Adipocyte (in vitro differentiated cells): ENCODE results near the gene ATOH8.

ENCODE experiments used
- DNase-seq: peaks from one replicate; pipeline ENCODE4 v3.0.0-alpha.2; 2015; ENCODE audit warnings: low read depth
- H3K27me3 ChIP-seq: replicated peaks from 2 replicates; pipeline ENCODE4 v1.7.0; 2013; ENCODE audit warnings: mild to moderate bottlenecking, low read length, moderate library complexity; ENCODE audit not compliant: control insufficient read depth, insufficient read depth
- H3K36me3 ChIP-seq: 2 replicates; pipeline ENCODE4 v1.7.0; 2013; ENCODE audit warnings: low read length, mild to moderate bottlenecking, moderate library complexity; ENCODE audit not compliant: control insufficient read depth, insufficient read depth, severe bottlenecking
- H3K4me1 ChIP-seq: 2 replicates; pipeline ENCODE4 v1.7.0; 2013; ENCODE audit warnings: mild to moderate bottlenecking, low read length, moderate library complexity; ENCODE audit not compliant: control insufficient read depth, insufficient read depth
- H3K4me3 ChIP-seq: 2 replicates; pipeline ENCODE4 v1.7.0; 2013; ENCODE audit warnings: mild to moderate bottlenecking, low read length, moderate library complexity
- H3K9ac ChIP-seq: 2 replicates; pipeline ENCODE4 v1.7.0; 2013; ENCODE audit warnings: mild to moderate bottlenecking, low read length, moderate library complexity
- H3K9me3 ChIP-seq: 2 replicates; pipeline ENCODE4 v1.7.0; 2013; ENCODE audit warnings: mild to moderate bottlenecking, low read length, moderate library complexity; ENCODE audit not compliant: control insufficient read depth

Gene ATOH8

GRCh38 chr2:85753525-85754312 lies at the start of gene ATOH8:
Gene ATOH8 (plus strand): TSS chr2:85753991. CDS start chr2:85754190, 199 bp downstream.
- Histone ChIP-seq H3K9ac (peak within 1 kb of the TSS; percentile 96), H3K9me3 (no peaks in the 10 kb centered on the region), H3K4me1 (peaks cover 70% of the 10 kb centered on the region), H3K36me3 (peaks cover under 1% of the 10 kb centered on the region), H3K4me3 (peak within 1 kb of the TSS; percentile 87), H3K27me3 (no peaks in the 10 kb centered on the region)
- peak; percentile 83 for DNase-seq

- DNase-seq, result no peak
Measured at GRCh38 chr2:85704038-85704437, 49.8 kb upstream of the ATOH8 start.

GRCh38 chr2:85704800-85705679 lies 48.8 kb upstream of the ATOH8 start:
- no peaks in the 10 kb centered on the region for H3K9me3 ChIP-seq
- peak overlapping the region; percentile 24 for H3K9ac ChIP-seq
- no peaks in the 10 kb centered on the region for H3K27me3 ChIP-seq
- no peaks in the 10 kb centered on the region for H3K36me3 ChIP-seq
- H3K4me3 ChIP-seq, result no peak overlapping the region
- H3K4me1 ChIP-seq, result peaks cover 71% of the 10 kb centered on the region
- DNase-seq, result no peak

More at GRCh38 chr2:85704038-85704437, 49.8 kb upstream of the ATOH8 start:
- H3K36me3 ChIP-seq, result no peaks in the 10 kb centered on the region
- H3K9me3 ChIP-seq, result no peaks in the 10 kb centered on the region
- H3K27me3 ChIP-seq, result no peaks in the 10 kb centered on the region
- peaks cover 62% of the 10 kb centered on the region for H3K4me1 ChIP-seq
- no peak overlapping the region for H3K9ac ChIP-seq
- H3K4me3 ChIP-seq, result no peak overlapping the region

GRCh38 chr2:85705680-85706039 lies 48.1 kb upstream of the ATOH8 start:
- Histone ChIP-seq H3K9me3 (no peaks in the 10 kb centered on the region), H3K4me3 (no peak overlapping the region), H3K27me3 (no peaks in the 10 kb centered on the region), H3K9ac (no peak overlapping the region), H3K36me3 (no peaks in the 10 kb centered on the region), H3K4me1 (peaks cover 68% of the 10 kb centered on the region)
- peak; percentile 96 for DNase-seq

GRCh38 chr2:85706063-85706462 lies 47.7 kb upstream of the ATOH8 start:
- H3K4me1 ChIP-seq, result peaks cover 64% of the 10 kb centered on the region
- H3K9me3 ChIP-seq, result no peaks in the 10 kb centered on the region
- H3K9ac ChIP-seq, result no peak overlapping the region
- H3K4me3 ChIP-seq, result no peak overlapping the region
- DNase-seq, result no peak
- H3K36me3 ChIP-seq, result no peaks in the 10 kb centered on the region
- H3K27me3 ChIP-seq, result no peaks in the 10 kb centered on the region

GRCh38 chr2:85706599-85707296 lies 47.0 kb upstream of the ATOH8 start:
- H3K27me3 ChIP-seq, result no peaks in the 10 kb centered on the region
- no peaks in the 10 kb centered on the region for H3K36me3 ChIP-seq
- no peak for DNase-seq
- no peak overlapping the region for H3K4me3 ChIP-seq
- H3K9me3 ChIP-seq, result no peaks in the 10 kb centered on the region
- H3K4me1 ChIP-seq, result peaks cover 58% of the 10 kb centered on the region
- H3K9ac ChIP-seq, result no peak overlapping the region

GRCh38 chr2:85707304-85707703 lies 46.5 kb upstream of the ATOH8 start:
- Histone ChIP-seq H3K4me1 (peaks cover 52% of the 10 kb centered on the region), H3K36me3 (no peaks in the 10 kb centered on the region), H3K4me3 (no peak overlapping the region), H3K27me3 (no peaks in the 10 kb centered on the region), H3K9ac (no peak overlapping the region), H3K9me3 (no peaks in the 10 kb centered on the region)
- peak; percentile 96 for DNase-seq

GRCh38 chr2:85708641-85709040 lies 45.1 kb upstream of the ATOH8 start:
- H3K9me3 ChIP-seq, result no peaks in the 10 kb centered on the region
- H3K9ac ChIP-seq, result no peak overlapping the region
- peaks cover 58% of the 10 kb centered on the region for H3K4me1 ChIP-seq
- DNase-seq, result no peak
- no peak overlapping the region for H3K4me3 ChIP-seq
- no peaks in the 10 kb centered on the region for H3K27me3 ChIP-seq
- H3K36me3 ChIP-seq, result no peaks in the 10 kb centered on the region

- H3K36me3 ChIP-seq, result no peaks in the 10 kb centered on the region
- peak; percentile 45 for DNase-seq
- H3K27me3 ChIP-seq, result no peaks in the 10 kb centered on the region
- H3K9me3 ChIP-seq, result no peaks in the 10 kb centered on the region
- H3K4me3 ChIP-seq, result no peak overlapping the region
- no peak overlapping the region for H3K9ac ChIP-seq
- H3K4me1 ChIP-seq, result peaks cover 61% of the 10 kb centered on the region
Measured at GRCh38 chr2:85709401-85709811, 44.4 kb upstream of the ATOH8 start.

- Histone ChIP-seq H3K9ac (no peak overlapping the region), H3K27me3 (no peaks in the 10 kb centered on the region), H3K36me3 (no peaks in the 10 kb centered on the region), H3K9me3 (no peaks in the 10 kb centered on the region), H3K4me3 (no peak overlapping the region), H3K4me1 (peaks cover 46% of the 10 kb centered on the region)
- DNase-seq, result no peak
Measured at GRCh38 chr2:85710687-85711577, 42.9 kb upstream of the ATOH8 start.
